ENCODE measurements around the gene LMAN1.

Gene LMAN1

GRCh38 chr18:59301929-59302328, 57.1 kb downstream of the LMAN1 start:
- no peak for DNase-seq

- DNase-seq, result no peak
These were observed 58.3 kb downstream of the LMAN1 start for GRCh38 chr18:59300676-59301285.

GRCh38 chr18:59298871-59299270, 60.2 kb downstream of the LMAN1 start:
- DNase-seq, result no peak

- no peak for DNase-seq
These were observed 65.7 kb downstream of the LMAN1 start for GRCh38 chr18:59293317-59293716.

- DNase-seq, result no peak
These were observed 72.7 kb downstream of the LMAN1 start for GRCh38 chr18:59286341-59286740.

- no peak for DNase-seq
These were observed 76.7 kb downstream of the LMAN1 start for GRCh38 chr18:59282341-59282740.

- DNase-seq, result no peak
These were observed 79.3 kb downstream of the LMAN1 start for GRCh38 chr18:59279722-59280121.

GRCh38 chr18:59279193-59279592, 79.9 kb downstream of the LMAN1 start:
- DNase-seq, result no peak

- DNase-seq, result no peak
These were observed 80.3 kb downstream of the LMAN1 start for GRCh38 chr18:59278793-59279192.
